Left ventricle myocardium superior (tissue), 1 donor: ENCODE results near the gene LIMCH1. TPM values are rescaled to one million over a fixed set of nuclear protein-coding genes. Genes with fewer than 3 reads are reported as not detected.

Experiments
- ATAC-seq: fragments of 200-7000 bp; cut with Tn5 transposase; one replicate; pipeline ENCODE4 v1.9.1; 2020; ENCODE audit warnings: mild to moderate bottlenecking, moderate library complexity
- DNase-seq: peaks from one replicate; pipeline ENCODE4 v3.0.0-alpha.2; 2020
- intact Hi-C: fragments of 100-400 bp; cut with micrococcal nuclease; formaldehyde crosslinking; loops from one replicate; pipeline ENCODE4 v1.11.0; 2022
- total RNA-seq: library from RNA; stranded (reverse); fragmentation: NEBNext Ultra II Directional; extraction: Animal tissue kit (Norgen Biotek cat#: 25700); gene quantifications from one replicate; pipeline ENCODE4 v1.2.1, GENCODE V29; 2021
- donor health status: DM: no; HTN: yes; CAD: no; lungs with severe emphysema.

LIMCH1 gene
- total RNA-seq, 1 donor from 2014 or later, result 232 TPM

GRCh38 chr4:41556526-41556925 lies 18.6 kb downstream of the LIMCH1 start:
- intact Hi-C loops, result no loop called here
- ATAC-seq (no peak), DNase-seq (no peak)

GRCh38 chr4:41559940-41560516 lies 22.1 kb downstream of the LIMCH1 start:
- DNase-seq, result no peak
- intact Hi-C loops, result no loop called here
- no peak for ATAC-seq

- ATAC-seq (no peak), DNase-seq (no peak)
- intact Hi-C loops, result no loop called here
Observed at GRCh38 chr4:41561244-41561643, 23.3 kb downstream of the LIMCH1 start.

GRCh38 chr4:41567186-41567585 lies 29.2 kb downstream of the LIMCH1 start:
- intact Hi-C loops, result no loop called here
- DNase-seq (no peak), ATAC-seq (no peak)

GRCh38 chr4:41568363-41568762 lies 30.4 kb downstream of the LIMCH1 start:
- ATAC-seq (no peak), DNase-seq (no peak)
- intact Hi-C loops, result no loop called here

- peak; percentile 94 for ATAC-seq
- intact Hi-C loops, result no loop called here
- DNase-seq, result peak; percentile 49
Observed at GRCh38 chr4:41569961-41570360, 32.0 kb downstream of the LIMCH1 start.

- intact Hi-C loops, result no loop called here
- ATAC-seq (no peak), DNase-seq (no peak)
Observed at GRCh38 chr4:41571422-41571821, 33.5 kb downstream of the LIMCH1 start.

- DNase-seq, result no peak
- intact Hi-C loops, result no loop called here
- ATAC-seq, result peak; percentile 1
Observed at GRCh38 chr4:41572516-41572915, 34.6 kb downstream of the LIMCH1 start.

- intact Hi-C loops, result no loop called here
- ATAC-seq (no peak), DNase-seq (no peak)
Observed at GRCh38 chr4:41572956-41573355, 35.0 kb downstream of the LIMCH1 start.

- DNase-seq (no peak), ATAC-seq (no peak)
- intact Hi-C loops, result no loop called here
Observed at GRCh38 chr4:41573502-41574001, 35.6 kb downstream of the LIMCH1 start.

- intact Hi-C loops, result no loop called here
- no peak for DNase-seq
- ATAC-seq, result no peak
Observed at GRCh38 chr4:41575207-41575606, 37.2 kb downstream of the LIMCH1 start.

- DNase-seq (no peak), ATAC-seq (no peak)
- intact Hi-C loops, result no loop called here
Observed at GRCh38 chr4:41575665-41576064, 37.7 kb downstream of the LIMCH1 start.

GRCh38 chr4:41579043-41579442 lies 41.1 kb downstream of the LIMCH1 start:
- no peak for DNase-seq
- ATAC-seq, result peak; percentile 49
- intact Hi-C loops, result no loop called here

GRCh38 chr4:41579526-41579925 lies 41.6 kb downstream of the LIMCH1 start:
- intact Hi-C loops, result no loop called here
- ATAC-seq (peak; percentile 11), DNase-seq (no peak)

GRCh38 chr4:41580007-41580406 lies 42.0 kb downstream of the LIMCH1 start:
- intact Hi-C loops, result no loop called here
- DNase-seq (no peak), ATAC-seq (no peak)

GRCh38 chr4:41586675-41587225 lies 48.8 kb downstream of the LIMCH1 start:
- ATAC-seq (peak; percentile 26), DNase-seq (no peak)
- intact Hi-C loops, result no loop called here

GRCh38 chr4:41587286-41587685 lies 49.3 kb downstream of the LIMCH1 start:
- DNase-seq (no peak), ATAC-seq (no peak)
- intact Hi-C loops, result no loop called here

GRCh38 chr4:41590591-41590990 lies 52.6 kb downstream of the LIMCH1 start:
- intact Hi-C loops, result no loop called here
- DNase-seq, result no peak
- ATAC-seq, result peak; percentile 59

- intact Hi-C loops, result no loop called here
- DNase-seq (peak; percentile 41), ATAC-seq (peak; percentile 56)
Observed at GRCh38 chr4:41594432-41594831, 56.5 kb downstream of the LIMCH1 start.

- intact Hi-C loops, result no loop called here
- DNase-seq (no peak), ATAC-seq (no peak)
Observed at GRCh38 chr4:41597494-41597893, 59.5 kb downstream of the LIMCH1 start.

GRCh38 chr4:41598580-41598979 lies 60.6 kb downstream of the LIMCH1 start:
- DNase-seq (no peak), ATAC-seq (no peak)
- intact Hi-C loops, result no loop called here
